ENCODE results near the gene RASSF1. TPM values are rescaled to one million over a fixed set of nuclear protein-coding genes. Genes with fewer than 3 reads are reported as not detected.

RASSF1 gene
- total RNA-seq, 1 donor from 2014 or later = 11.0 TPM

- intact Hi-C loops (cut with DNase I) = no loop called here
- no peak for DNase-seq (ENCODE audit: low spot score)
Measured at GRCh38 chr3:50370594-50370993, 30.0 kb upstream of the RASSF1 start.

- intact Hi-C loops (cut with DNase I) = loop anchor here (10.0 kb wide), 1 partner anchor 1016 kb away; the partner anchor contains the start of gene MANF
- no peak for DNase-seq (ENCODE audit: low spot score)
Measured at GRCh38 chr3:50369012-50369670, 28.5 kb upstream of the RASSF1 start.

GRCh38 chr3:50365842-50366220 lies 25.2 kb upstream of the RASSF1 start:
- intact Hi-C loops (cut with DNase I) = loop anchor here (10.0 kb wide), 1 partner anchor 1019 kb away; the partner anchor contains the start of gene MANF
- DNase-seq (ENCODE audit: low spot score) = no peak

- intact Hi-C loops (cut with DNase I) = loop anchor here (10.0 kb wide), 1 partner anchor 1020 kb away; the partner anchor contains the start of gene MANF
- DNase-seq (ENCODE audit: low spot score) = peak; percentile 95
Measured at GRCh38 chr3:50365080-50365841, 24.6 kb upstream of the RASSF1 start.

GRCh38 chr3:50364573-50365079 lies 24.0 kb upstream of the RASSF1 start:
- no peak for DNase-seq (ENCODE audit: low spot score)
- intact Hi-C loops (cut with DNase I) = loop anchor here (10.0 kb wide), 1 partner anchor 1020 kb away; the partner anchor contains the start of gene MANF

- no peak for DNase-seq (ENCODE audit: low spot score)
- intact Hi-C loops (cut with DNase I) = loop anchor here (1.0 to 10.0 kb wide), 2 partner anchors 8 to 1025 kb away; partner anchors contain the start of gene MANF
Measured at GRCh38 chr3:50359760-50360110, 19.1 kb upstream of the RASSF1 start.

GRCh38 chr3:50358911-50359759 lies 18.5 kb upstream of the RASSF1 start, which contains the start of gene TMEM115:
Gene TMEM115 (minus strand): TSS chr3:50359521. CDS start chr3:50359063, 458 bp downstream.
- intact Hi-C loops (cut with DNase I) = loop anchor here (1.0 kb wide), 1 partner anchor 8 kb away; no protein-coding TSS in a partner anchor
- DNase-seq (ENCODE audit: low spot score) = peak; percentile 99

GRCh38 chr3:50358355-50358910 lies 17.8 kb upstream of the RASSF1 start:
- intact Hi-C loops (cut with DNase I) = no loop called here
- no peak for DNase-seq (ENCODE audit: low spot score)

- no peak for DNase-seq (ENCODE audit: low spot score)
- intact Hi-C loops (cut with DNase I) = no loop called here
Measured at GRCh38 chr3:50357481-50357880, 16.8 kb upstream of the RASSF1 start.

GRCh38 chr3:50356553-50356952 lies 15.9 kb upstream of the RASSF1 start:
- intact Hi-C loops (cut with DNase I) = no loop called here
- DNase-seq (ENCODE audit: low spot score) = no peak

- intact Hi-C loops (cut with DNase I) = no loop called here
- no peak for DNase-seq (ENCODE audit: low spot score)
Measured at GRCh38 chr3:50355829-50356552, 15.4 kb upstream of the RASSF1 start.

GRCh38 chr3:50354850-50355249 lies 14.2 kb upstream of the RASSF1 start:
- no peak for DNase-seq (ENCODE audit: low spot score)
- intact Hi-C loops (cut with DNase I) = loop anchor here (5.0 kb wide), 2 partner anchors 257 to 1147 kb away; partner anchors contain the start of genes CISH and DCAF1

- intact Hi-C loops (cut with DNase I) = loop anchor here (5.0 kb wide), 2 partner anchors 258 to 1148 kb away; partner anchors contain the start of genes CISH and DCAF1
Measured at GRCh38 chr3:50354186-50354764, 13.6 kb upstream of the RASSF1 start.

GRCh38 chr3:50353245-50354004 lies 12.8 kb upstream of the RASSF1 start:
- DNase-seq (ENCODE audit: low spot score) = no peak
- intact Hi-C loops (cut with DNase I) = loop anchor here (5.0 kb wide), 2 partner anchors 259 to 1149 kb away; partner anchors contain the start of genes CISH and DCAF1

More at GRCh38 chr3:50354186-50354764, 13.6 kb upstream of the RASSF1 start:
- DNase-seq (ENCODE audit: low spot score) = no peak

- intact Hi-C loops (cut with DNase I) = loop anchor here (5.0 kb wide), 2 partner anchors 260 to 1150 kb away; partner anchors contain the start of genes CISH and DCAF1
- DNase-seq (ENCODE audit: low spot score) = no peak
Measured at GRCh38 chr3:50352781-50353180, 12.1 kb upstream of the RASSF1 start.

- intact Hi-C loops (cut with DNase I) = loop anchor here (1.0 to 5.0 kb wide), 3 partner anchors 8 to 1151 kb away; partner anchors contain the start of genes CISH, DCAF1 and TMEM115
- DNase-seq (ENCODE audit: low spot score) = no peak
Measured at GRCh38 chr3:50351323-50351697, 10.7 kb upstream of the RASSF1 start.

Measured in cardiac septum (tissue), 1 donor.